Measurements from ENCODE around the gene POMT2.

Gene POMT2

DNA sequence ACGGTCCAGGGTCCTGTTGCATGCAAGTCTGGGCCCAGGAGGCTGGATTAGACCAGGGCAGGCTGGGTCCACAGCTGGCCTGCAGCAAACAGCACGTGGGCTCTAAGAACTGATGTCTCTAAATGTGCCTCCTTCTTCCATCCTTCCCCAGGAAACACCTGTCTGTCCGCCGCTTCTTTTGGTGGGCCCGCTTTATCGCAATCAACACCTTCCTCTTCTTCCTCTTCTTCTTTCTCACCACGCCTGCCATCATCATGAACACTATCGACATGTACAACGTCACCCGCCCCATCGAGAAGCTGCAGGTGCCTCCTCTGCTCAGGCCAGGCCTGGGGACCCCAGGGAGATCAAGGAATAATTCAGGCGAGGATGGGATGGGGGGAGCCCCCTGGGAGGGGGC, 77.9 kb downstream of the POMT2 start:
- CTCF ChIA-PET = no interaction called here
- POLR2A ChIA-PET = no interaction called here
- no peak overlapping the region for H3K4me3 ChIP-seq (ENCODE audit: low read depth, low read length)
- TF ChIP-seq CTCF (IDR thresholded peaks at IDR 0.05; ENCODE audit: insufficient read depth, low read length, missing control alignments) = no peak
- no peak for DNase-seq (ENCODE audit: low read depth, low spot score)

DNA sequence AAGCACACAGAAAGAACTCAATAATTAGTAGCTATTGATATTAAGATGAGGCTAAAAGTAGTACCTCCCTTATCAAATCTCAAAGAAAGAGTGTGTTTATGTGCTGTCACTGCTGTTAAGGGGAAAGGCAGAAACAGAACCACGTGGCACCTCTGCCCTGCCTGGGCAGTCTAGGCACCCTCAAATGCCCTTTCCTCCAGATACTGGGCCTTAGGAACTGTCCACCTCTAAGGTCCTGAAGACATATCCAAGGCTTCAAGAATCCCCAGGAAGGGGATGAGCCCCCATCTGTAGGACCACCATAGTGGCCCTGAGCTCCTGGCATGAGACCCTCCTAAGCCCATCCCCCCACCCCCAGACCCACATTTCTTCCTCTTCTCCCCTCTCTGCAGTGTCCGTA, 78.7 kb downstream of the POMT2 start:
- H3K4me3 ChIP-seq (ENCODE audit: low read depth, low read length) = no peak overlapping the region
- ChIA-PET CTCF (interaction anchor here (1.1 kb wide), 1 partner anchor 61 kb away, joined by 3 read pairs; no protein-coding TSS in a partner anchor), POLR2A (no interaction called here)
- TF ChIP-seq CTCF (IDR thresholded peaks at IDR 0.05; ENCODE audit: insufficient read depth, low read length, missing control alignments) = no peak
- no peak for DNase-seq (ENCODE audit: low read depth, low spot score)

- no peak for DNase-seq (ENCODE audit: low read depth, low spot score)
- POLR2A ChIA-PET = no interaction called here
- TF ChIP-seq CTCF (IDR thresholded peaks at IDR 0.05; ENCODE audit: insufficient read depth, low read length, missing control alignments) = no peak
- CTCF ChIA-PET = no interaction called here
- H3K4me3 ChIP-seq (ENCODE audit: low read depth, low read length) = no peak overlapping the region
These were observed 80.3 kb downstream of the POMT2 start for GRCh38 chr14:77240336-77240915.

GRCh38 chr14:77239412-77239811, 81.3 kb downstream of the POMT2 start:
- ChIA-PET CTCF (no interaction called here), POLR2A (no interaction called here)
- no peak overlapping the region for H3K4me3 ChIP-seq (ENCODE audit: low read depth, low read length)
- no peak for DNase-seq (ENCODE audit: low read depth, low spot score)
- TF ChIP-seq CTCF (IDR thresholded peaks at IDR 0.05; ENCODE audit: insufficient read depth, low read length, missing control alignments) = no peak

DNA sequence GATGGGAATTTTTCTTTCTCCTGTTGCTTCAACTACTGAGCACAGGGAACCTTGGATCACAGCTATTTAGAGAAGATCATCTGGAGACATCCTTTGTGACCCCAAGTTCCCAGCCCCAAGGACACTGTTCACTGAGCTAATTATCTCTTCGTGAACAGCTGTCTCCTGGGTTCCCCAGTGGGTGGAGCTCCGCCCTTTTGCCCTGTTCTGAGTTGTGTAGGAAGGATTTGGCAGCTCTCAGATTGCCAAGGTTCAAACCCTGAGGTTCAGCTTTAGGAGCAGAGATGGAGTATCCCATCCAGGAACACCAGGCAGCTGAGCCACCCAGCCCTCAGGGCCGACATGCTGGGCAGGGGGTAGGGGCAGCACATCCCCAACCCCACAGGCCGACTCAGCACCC, 81.7 kb downstream of the POMT2 start:
- ChIA-PET CTCF (no interaction called here), POLR2A (no interaction called here)
- no peak overlapping the region for H3K4me3 ChIP-seq (ENCODE audit: low read depth, low read length)
- TF ChIP-seq CTCF (IDR thresholded peaks at IDR 0.05; ENCODE audit: insufficient read depth, low read length, missing control alignments) = no peak
- DNase-seq (ENCODE audit: low read depth, low spot score) = no peak

GRCh38 chr14:77238356-77238755, 82.3 kb downstream of the POMT2 start:
- DNase-seq (ENCODE audit: low read depth, low spot score) = no peak
- CTCF ChIA-PET = no interaction called here
- TF ChIP-seq CTCF (IDR thresholded peaks at IDR 0.05; ENCODE audit: insufficient read depth, low read length, missing control alignments) = no peak
- no peak overlapping the region for H3K4me3 ChIP-seq (ENCODE audit: low read depth, low read length)
- POLR2A ChIA-PET = no interaction called here

Measured in AG04449 (cell line).